ENCODE results near the gene TLE6. TPM values are rescaled to one million over a fixed set of nuclear protein-coding genes. Genes with fewer than 3 reads are reported as not detected.
A peak's percentile ranks its signal among the peaks of the same experiment; 100 is the strongest.

The TLE6 gene
- total RNA-seq, 6 donors from 2014 or later, result 4.1 to 49.2 (median 5.4) TPM

DNA sequence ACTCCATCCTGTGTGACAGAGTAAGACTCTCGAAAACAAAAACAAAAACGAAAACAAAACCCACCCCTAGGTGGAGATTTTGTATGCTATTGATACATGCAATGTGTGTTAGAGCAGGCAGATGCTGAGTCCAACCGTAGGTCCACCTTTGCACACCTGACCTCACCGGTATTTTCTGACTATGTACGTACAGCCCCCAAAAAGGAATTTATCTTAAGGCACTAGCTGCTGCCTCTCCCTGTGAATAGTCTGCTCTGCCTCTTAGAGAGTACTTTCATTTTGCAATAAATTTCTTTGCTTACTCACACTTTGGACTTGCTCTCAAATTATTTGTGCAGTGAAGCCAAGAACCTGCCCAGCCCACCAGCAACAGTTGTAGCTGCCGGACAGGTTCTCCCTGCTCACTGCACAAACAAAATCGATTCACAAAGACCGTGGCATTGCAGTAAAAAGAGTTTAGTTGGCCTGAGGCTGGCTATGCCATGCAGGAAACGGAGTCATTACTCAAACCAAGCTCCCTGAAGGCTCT, 24.3 kb upstream of the TLE6 start:
- 42 to 59% methylated on average over 9 of the region's 9 CpGs for WGBS, 2 donors
- H3K36me3 ChIP-seq, result no peaks in the 10 kb centered on the region
- no peaks in the 10 kb centered on the region for H3K27me3 ChIP-seq
- DNase-seq, result peak in 1 of 2 donors; percentile 72
- H3K4me1 ChIP-seq, result peaks cover 17 to 35% (median 19%) of the 10 kb centered on the region in 4 donors
- peak overlapping the region; percentile 77 to 97 (median 82) for H3K27ac ChIP-seq
- H3K4me3 ChIP-seq, result peak overlapping the region in 3 of 4 donors; percentile 12 to 33 (median 14)
- TF ChIP-seq, protein P1, sequence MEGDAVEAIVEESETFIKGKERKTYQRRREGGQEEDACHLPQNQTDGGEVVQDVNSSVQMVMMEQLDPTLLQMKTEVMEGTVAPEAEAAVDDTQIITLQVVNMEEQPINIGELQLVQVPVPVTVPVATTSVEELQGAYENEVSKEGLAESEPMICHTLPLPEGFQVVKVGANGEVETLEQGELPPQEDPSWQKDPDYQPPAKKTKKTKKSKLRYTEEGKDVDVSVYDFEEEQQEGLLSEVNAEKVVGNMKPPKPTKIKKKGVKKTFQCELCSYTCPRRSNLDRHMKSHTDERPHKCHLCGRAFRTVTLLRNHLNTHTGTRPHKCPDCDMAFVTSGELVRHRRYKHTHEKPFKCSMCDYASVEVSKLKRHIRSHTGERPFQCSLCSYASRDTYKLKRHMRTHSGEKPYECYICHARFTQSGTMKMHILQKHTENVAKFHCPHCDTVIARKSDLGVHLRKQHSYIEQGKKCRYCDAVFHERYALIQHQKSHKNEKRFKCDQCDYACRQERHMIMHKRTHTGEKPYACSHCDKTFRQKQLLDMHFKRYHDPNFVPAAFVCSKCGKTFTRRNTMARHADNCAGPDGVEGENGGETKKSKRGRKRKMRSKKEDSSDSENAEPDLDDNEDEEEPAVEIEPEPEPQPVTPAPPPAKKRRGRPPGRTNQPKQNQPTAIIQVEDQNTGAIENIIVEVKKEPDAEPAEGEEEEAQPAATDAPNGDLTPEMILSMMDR (IDR thresholded peaks at IDR 0.05), result peak in 1 of 6 experiments; percentile 24
- TF ChIP-seq POLR2AphosphoS5 (IDR thresholded peaks at IDR 0.05), result no peak
- TF ChIP-seq EP300 (IDR thresholded peaks at IDR 0.05), result no peak
- peak in 1 of 4 donors; percentile 51 for TF ChIP-seq POLR2A (IDR thresholded peaks at IDR 0.05)
- ATAC-seq (ENCODE audit: low FRiP score in 2 of 2), result peak in 1 of 2 donors; percentile 41
- H3K9me3 ChIP-seq, result no peaks in the 10 kb centered on the region

DNA sequence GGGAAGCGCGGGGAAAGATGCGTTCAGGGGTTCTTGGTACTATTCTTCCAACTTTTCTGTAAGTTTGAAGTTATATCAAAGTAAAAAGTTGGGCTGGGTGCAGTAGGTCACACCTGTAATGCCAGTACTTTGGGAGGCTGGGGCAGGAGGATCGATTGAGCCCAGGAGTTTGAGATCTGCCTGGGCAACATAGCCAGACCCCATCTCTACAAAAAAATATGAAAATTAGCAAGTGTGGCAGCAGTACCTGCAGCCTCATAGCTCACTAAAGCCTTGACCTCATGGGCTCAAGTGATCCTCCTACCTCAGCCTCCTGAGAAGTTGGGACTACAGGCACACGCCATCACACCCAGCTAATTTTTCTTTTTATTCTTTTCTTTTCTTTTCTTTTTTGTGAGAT, 20.2 kb upstream of the TLE6 start:
- 96 to 98% methylated on average over 5 of the region's 5 CpGs for WGBS, 2 donors
- Histone ChIP-seq H3K4me3 (no peak overlapping the region), H3K4me1 (peaks cover 6 to 13% (median 7%) of the 10 kb centered on the region in 4 donors), H3K9me3 (no peaks in the 10 kb centered on the region), H3K27me3 (no peaks in the 10 kb centered on the region), H3K27ac (no peak overlapping the region), H3K36me3 (no peaks in the 10 kb centered on the region)
- TF ChIP-seq POLR2AphosphoS5 (IDR thresholded peaks at IDR 0.05), result no peak
- TF ChIP-seq EP300 (IDR thresholded peaks at IDR 0.05), result no peak
- TF ChIP-seq, protein P1 (IDR thresholded peaks at IDR 0.05), result no peak
- TF ChIP-seq POLR2A (IDR thresholded peaks at IDR 0.05), result no peak
- DNase-seq, result no peak
- ATAC-seq (ENCODE audit: low FRiP score in 2 of 2), result no peak

DNA sequence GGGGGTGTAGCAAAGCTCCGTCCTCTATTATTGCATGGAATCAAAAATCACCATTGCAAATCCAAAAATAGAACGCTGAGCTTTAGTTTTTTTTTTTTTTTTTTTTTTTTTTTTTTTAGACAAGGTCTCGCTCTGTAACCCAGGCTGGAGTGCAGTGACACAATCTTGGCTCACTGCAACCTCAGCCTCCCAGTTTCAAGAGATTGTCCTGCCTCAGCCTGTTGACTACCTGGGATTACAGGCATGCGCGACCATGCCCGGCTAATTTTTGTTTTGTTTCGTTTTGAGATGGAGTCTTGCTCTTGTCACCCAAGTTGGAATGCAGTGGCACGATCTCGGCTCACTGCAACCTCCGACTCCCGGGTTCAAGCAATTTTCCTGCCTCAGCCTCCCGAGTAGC, 17.2 kb upstream of the TLE6 start:
- no peak overlapping the region for H3K27ac ChIP-seq
- peaks cover 0 to 6% (median 2%) of the 10 kb centered on the region in 4 donors for H3K4me1 ChIP-seq
- DNase-seq, result no peak
- no peak for ATAC-seq (ENCODE audit: low FRiP score in 2 of 2)
- H3K4me3 ChIP-seq, result no peak overlapping the region
- 88 to 93% methylated on average over 12 of the region's 12 CpGs for WGBS, 2 donors
- no peaks in the 10 kb centered on the region for H3K9me3 ChIP-seq
- H3K36me3 ChIP-seq, result no peaks in the 10 kb centered on the region
- H3K27me3 ChIP-seq, result no peaks in the 10 kb centered on the region
- no peak for TF ChIP-seq POLR2A (IDR thresholded peaks at IDR 0.05)
- no peak for TF ChIP-seq EP300 (IDR thresholded peaks at IDR 0.05)
- no peak for TF ChIP-seq POLR2AphosphoS5 (IDR thresholded peaks at IDR 0.05)
- TF ChIP-seq, protein P1 (IDR thresholded peaks at IDR 0.05), result no peak

DNA sequence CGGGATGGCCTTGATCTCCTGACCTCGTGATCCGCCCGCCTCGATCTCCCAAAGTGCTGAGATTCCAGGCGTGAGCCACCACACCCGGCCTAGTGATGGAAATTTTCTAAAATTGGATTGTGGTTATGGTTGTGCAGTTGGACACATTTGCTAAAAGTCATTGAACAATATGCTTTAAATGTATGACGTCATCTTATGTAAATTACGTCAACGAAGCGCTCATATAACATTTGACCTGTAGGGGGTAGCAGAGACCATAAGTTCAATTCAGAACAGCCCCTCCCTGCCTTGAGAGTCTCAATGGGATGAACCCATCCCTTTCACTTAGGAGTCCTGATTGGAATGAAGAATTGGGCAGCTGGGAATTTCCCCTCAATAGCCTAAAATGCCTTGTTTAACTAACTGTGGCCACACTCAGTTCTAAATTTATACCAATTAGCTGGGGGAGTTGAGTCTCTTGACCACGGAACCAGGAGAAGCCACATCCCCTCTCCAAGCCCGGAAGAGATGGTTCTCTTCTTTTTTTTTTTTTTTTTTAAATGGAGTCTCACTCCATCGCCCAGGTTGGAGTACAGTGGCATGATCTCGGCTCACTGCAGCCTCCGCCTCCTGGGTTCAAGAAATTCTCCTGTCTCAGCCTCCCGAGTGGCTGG, 15.2 kb upstream of the TLE6 start:
- Histone ChIP-seq H3K27me3 (no peaks in the 10 kb centered on the region), H3K36me3 (no peaks in the 10 kb centered on the region), H3K27ac (no peak overlapping the region), H3K4me3 (peak overlapping the region in 1 of 4 donors; percentile 29), H3K4me1 (peaks cover 0 to 6% (median 2%) of the 10 kb centered on the region in 4 donors), H3K9me3 (no peaks in the 10 kb centered on the region)
- WGBS, 2 donors, result 28 to 41% methylated on average over 13 to 17 of the region's 17 CpGs
- TF ChIP-seq POLR2AphosphoS5 (IDR thresholded peaks at IDR 0.05) (peak in 1 of 2 donors; percentile 22), EP300 (IDR thresholded peaks at IDR 0.05) (no peak)
- TF ChIP-seq, protein P1 (IDR thresholded peaks at IDR 0.05), result peak; percentile 40 to 97 (median 92)
- DNase-seq, result no peak
- peak; percentile 83 to 95 for ATAC-seq (ENCODE audit: low FRiP score in 2 of 2)

Data from upper lobe of left lung (tissue), 6 donors.